Upper lobe of left lung (tissue), 6 donors: ENCODE data around the gene TNFSF12. TPM values are rescaled to one million over a fixed set of nuclear protein-coding genes. Genes with fewer than 3 reads are reported as not detected.

Source experiments
- ATAC-seq, 2 donors: fragments of 200-7000 bp; cut with Tn5 transposase; one replicate each; pipeline ENCODE4 v1.9.1; 2022; ENCODE audit warnings: mild to moderate bottlenecking in 2 of 2, moderate library complexity in 2 of 2; ENCODE audit not compliant: low FRiP score in 2 of 2
- DNase-seq, 2 donors: peaks; one replicate each; pipeline ENCODE4 v3.0.0-alpha.2; 2019 to 2020
- H3K27ac ChIP-seq, 4 donors: fragments of 200-600 bp; sonication (generic); one replicate each; pipeline ENCODE4 v1.5.1; 2016 to 2019
- H3K27me3 ChIP-seq, 4 donors: fragments of 200-600 bp; sonication (generic); one replicate each; pipeline ENCODE4 v1.5.1; 2017 to 2019
- H3K36me3 ChIP-seq, 4 donors: fragments of 200-600 bp; sonication (generic); one replicate each; pipeline ENCODE4 v1.5.1; 2016 to 2019
- H3K4me1 ChIP-seq, 4 donors: fragments of 200-600 bp; sonication (generic); one replicate each; pipeline ENCODE4 v1.5.1; 2018 to 2019
- H3K4me3 ChIP-seq, 4 donors: fragments of 200-600 bp; sonication (generic); one replicate each; pipeline ENCODE4 v1.5.1; 2017 to 2019; ENCODE audit warnings: mild to moderate bottlenecking in 2 of 4, moderate library complexity in 1 of 4
- H3K9me3 ChIP-seq, 4 donors: fragments of 200-600 bp; sonication (generic); one replicate each; pipeline ENCODE4 v1.5.1; 2018 to 2019
- EP300 ChIP-seq, 4 donors: sonication (generic); formaldehyde crosslinking; IDR thresholded peaks; one replicate each; pipeline ENCODE4 v1.5.1; 2017; ENCODE audit warnings: antibody characterized with exemption in 4 of 4, control low read depth in 2 of 4
- POLR2A ChIP-seq, 4 donors: fragments of 450-650 bp; IDR thresholded peaks; one replicate each; pipeline ENCODE4 v1.5.1; 2016 to 2017; ENCODE audit warnings: antibody characterized with exemption in 4 of 4, mild to moderate bottlenecking in 2 of 4
- POLR2AphosphoS5 ChIP-seq, 2 donors: sonication (generic); formaldehyde crosslinking; IDR thresholded peaks; one replicate each; pipeline ENCODE4 v1.5.1; 2017; ENCODE audit warnings: antibody characterized with exemption in 2 of 2
- WGBS, 2 donors: methylation state at CpG; one replicate each; pipeline ENCODE4 v1.1.5; 2017 to 2018; 5-methylcytosine and 5-hydroxymethylcytosine counted together
- total RNA-seq, 6 donors: library from RNA; depleted of rRNA in 4 of 6; stranded (reverse); fragments of >200 nt in 4 of 6; gene quantifications; one replicate each; pipeline versions ENCODE4 v1.1.0 to v1.2.1, GENCODE V29; 2016 to 2021
- TF ChIP-seq, protein P1 (sequence below), 6 experiments: fragments of 450-650 bp in 4 of 6; fragments of 200-600 bp in 2 of 6; sonication (generic) in 2 of 6; IDR thresholded peaks; one replicate each; pipeline ENCODE4 v1.5.1; 2016 to 2019; ENCODE audit warnings: antibody characterized with exemption in 6 of 6
- donor health status: DM: no; HTN: no; CAD: no; lungs with moderate emphysema.
- donor health status: DM: no; HTN: yes; CAD: no; lungs with severe emphysema.

Gene TNFSF12
- total RNA-seq, 6 donors from 2014 or later: 32.3 to 158 (median 73.2) TPM

DNA sequence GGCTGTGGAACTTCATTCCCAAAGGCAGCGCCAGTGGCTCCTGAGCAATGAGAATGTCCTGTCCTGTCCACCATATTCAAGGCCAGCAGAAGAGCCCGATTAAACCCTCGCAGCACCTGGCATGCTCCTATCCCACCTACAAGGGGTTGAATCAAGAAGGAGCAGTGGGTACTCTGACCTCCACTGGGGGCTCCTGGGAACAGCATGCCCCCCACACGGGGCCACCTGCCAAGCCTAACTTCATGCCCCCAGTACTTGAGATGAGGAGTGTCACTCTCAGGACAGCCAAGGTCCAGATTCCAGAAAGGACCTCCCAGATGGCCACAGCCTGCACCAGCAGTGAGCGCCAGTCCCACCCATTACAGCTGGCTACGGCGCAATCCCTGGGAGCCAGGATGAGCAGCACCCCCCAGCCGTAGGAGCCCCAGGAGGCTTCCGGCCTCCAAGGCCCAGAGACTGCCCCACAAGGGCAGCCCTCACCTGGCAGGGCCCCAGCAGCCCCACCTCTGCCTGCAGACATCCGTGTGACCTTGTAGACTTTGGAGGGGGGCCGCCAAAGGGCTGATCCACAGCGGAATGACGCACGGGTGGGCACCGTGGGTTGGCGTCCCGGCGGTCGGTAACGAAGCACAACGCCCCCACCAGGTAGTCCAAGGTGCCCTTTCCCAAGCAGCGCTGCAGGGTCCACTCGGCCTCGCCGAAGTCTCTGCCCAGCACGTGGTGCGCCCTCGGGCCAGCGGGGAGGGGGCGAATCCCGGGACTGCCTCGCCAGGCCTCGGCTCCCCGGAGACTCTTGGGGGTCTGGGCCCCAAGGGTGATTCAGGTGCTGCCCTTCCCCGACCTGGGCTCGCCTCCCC is 33.8 kb downstream of the TNFSF12 start:
- H3K4me3 ChIP-seq: peak overlapping the region; percentile 30 to 83 (median 54)
- TF ChIP-seq POLR2AphosphoS5 (IDR thresholded peaks at IDR 0.05) (no peak), POLR2A (IDR thresholded peaks at IDR 0.05) (no peak), EP300 (IDR thresholded peaks at IDR 0.05) (no peak)
- TF ChIP-seq, protein P1, sequence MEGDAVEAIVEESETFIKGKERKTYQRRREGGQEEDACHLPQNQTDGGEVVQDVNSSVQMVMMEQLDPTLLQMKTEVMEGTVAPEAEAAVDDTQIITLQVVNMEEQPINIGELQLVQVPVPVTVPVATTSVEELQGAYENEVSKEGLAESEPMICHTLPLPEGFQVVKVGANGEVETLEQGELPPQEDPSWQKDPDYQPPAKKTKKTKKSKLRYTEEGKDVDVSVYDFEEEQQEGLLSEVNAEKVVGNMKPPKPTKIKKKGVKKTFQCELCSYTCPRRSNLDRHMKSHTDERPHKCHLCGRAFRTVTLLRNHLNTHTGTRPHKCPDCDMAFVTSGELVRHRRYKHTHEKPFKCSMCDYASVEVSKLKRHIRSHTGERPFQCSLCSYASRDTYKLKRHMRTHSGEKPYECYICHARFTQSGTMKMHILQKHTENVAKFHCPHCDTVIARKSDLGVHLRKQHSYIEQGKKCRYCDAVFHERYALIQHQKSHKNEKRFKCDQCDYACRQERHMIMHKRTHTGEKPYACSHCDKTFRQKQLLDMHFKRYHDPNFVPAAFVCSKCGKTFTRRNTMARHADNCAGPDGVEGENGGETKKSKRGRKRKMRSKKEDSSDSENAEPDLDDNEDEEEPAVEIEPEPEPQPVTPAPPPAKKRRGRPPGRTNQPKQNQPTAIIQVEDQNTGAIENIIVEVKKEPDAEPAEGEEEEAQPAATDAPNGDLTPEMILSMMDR (IDR thresholded peaks at IDR 0.05): no peak
- H3K9me3 ChIP-seq: no peaks in the 10 kb centered on the region
- H3K4me1 ChIP-seq: peaks cover 54 to 69% (median 61%) of the 10 kb centered on the region in 4 donors
- 87 to 93% methylated on average over 16 to 36 of the region's 36 CpGs for WGBS, 2 donors
- peak in 1 of 2 donors; percentile 88 for DNase-seq
- no peak for ATAC-seq
- H3K36me3 ChIP-seq: peaks cover 9 to 27% (median 24%) of the 10 kb centered on the region in 4 donors
- H3K27ac ChIP-seq: peak overlapping the region; percentile 93 to 96 (median 94)
- no peaks in the 10 kb centered on the region for H3K27me3 ChIP-seq

DNA sequence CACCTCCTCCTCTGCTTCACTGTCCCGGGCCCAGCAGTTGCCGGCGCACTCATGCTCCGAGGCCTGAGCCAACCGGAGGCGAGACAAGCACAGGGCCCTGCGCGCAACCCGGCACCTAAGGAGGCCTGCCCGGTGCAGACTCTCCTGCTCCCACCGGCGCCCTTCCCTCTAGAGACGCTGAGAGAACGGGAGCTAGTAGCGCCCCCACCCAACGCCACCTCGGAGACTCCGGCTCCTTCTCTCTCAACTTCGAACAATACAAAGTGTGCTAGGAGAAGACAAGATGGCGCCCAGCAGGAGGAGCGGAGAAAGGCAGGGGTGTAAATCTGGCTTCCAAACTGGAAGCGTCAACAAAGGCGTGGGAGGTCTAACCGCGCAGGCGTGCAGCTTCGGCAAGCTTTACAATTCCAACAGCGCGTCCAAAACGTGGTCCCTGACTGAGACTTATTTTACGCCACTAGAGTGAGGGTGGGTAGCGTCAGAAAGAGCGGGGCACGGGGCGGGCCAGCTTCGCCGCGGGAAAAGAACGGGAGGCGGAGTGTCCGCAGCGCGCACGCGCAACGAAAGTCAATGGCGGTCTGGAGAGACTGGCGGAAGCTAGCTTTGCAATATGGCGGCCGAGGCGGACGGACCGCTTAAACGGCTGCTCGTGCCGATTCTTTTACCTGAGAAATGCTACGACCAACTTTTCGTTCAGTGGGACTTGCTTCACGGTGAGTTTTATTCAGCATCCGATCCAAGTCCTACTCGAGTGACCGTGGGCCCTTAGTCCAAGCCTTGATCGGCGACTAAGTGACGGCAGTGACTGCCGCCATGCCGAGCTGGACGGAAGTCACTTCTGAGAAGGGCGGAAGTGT is 34.6 kb downstream of the TNFSF12 start, which contains the start of gene MPDU1:
Gene MPDU1, plus strand, starts transcription at position 600 of the 857 bp plus-strand sequence. Its CDS starts 11 bp downstream, at position 611.
- peak; percentile 79 to 84 for TF ChIP-seq POLR2AphosphoS5 (IDR thresholded peaks at IDR 0.05)
- no peak for TF ChIP-seq EP300 (IDR thresholded peaks at IDR 0.05)
- peak in 3 of 4 donors; percentile 76 to 80 (median 79) for TF ChIP-seq POLR2A (IDR thresholded peaks at IDR 0.05)
- TF ChIP-seq, protein P1 (IDR thresholded peaks at IDR 0.05): peak in 4 of 6 experiments; percentile 4 to 25 (median 14)
- H3K27ac ChIP-seq: peak within 1 kb of the TSS; percentile 93 to 96 (median 94)
- 5 to 16% methylated on average over 27 to 69 of the region's 69 CpGs for WGBS, 2 donors
- peaks cover 54 to 61% (median 59%) of the 10 kb centered on the region in 4 donors for H3K4me1 ChIP-seq
- peaks cover 2 to 26% (median 22%) of the 10 kb centered on the region in 4 donors for H3K36me3 ChIP-seq
- ATAC-seq: peak; percentile 92 to 94
- H3K27me3 ChIP-seq: no peaks in the 10 kb centered on the region
- peak; percentile 95 to 99 for DNase-seq
- peak within 1 kb of the TSS; percentile 53 to 83 (median 54) for H3K4me3 ChIP-seq
- H3K9me3 ChIP-seq: no peaks in the 10 kb centered on the region

- Histone ChIP-seq H3K36me3 (peaks cover 3 to 44% (median 33%) of the 10 kb centered on the region in 4 donors), H3K27ac (no peak overlapping the region), H3K4me3 (no peak overlapping the region), H3K27me3 (no peaks in the 10 kb centered on the region), H3K4me1 (peaks cover 41 to 43% (median 42%) of the 10 kb centered on the region in 4 donors), H3K9me3 (no peaks in the 10 kb centered on the region)
- WGBS, 2 donors: 76 to 79% methylated on average over 8 to 9 of the region's 9 CpGs
- TF ChIP-seq POLR2A (IDR thresholded peaks at IDR 0.05) (no peak), EP300 (IDR thresholded peaks at IDR 0.05) (no peak), POLR2AphosphoS5 (IDR thresholded peaks at IDR 0.05) (no peak)
- TF ChIP-seq, protein P1 (IDR thresholded peaks at IDR 0.05): no peak
- DNase-seq (no peak), ATAC-seq (no peak)
Observed at GRCh38 chr17:7586673-7587419, 38.0 kb downstream of the TNFSF12 start.

DNA sequence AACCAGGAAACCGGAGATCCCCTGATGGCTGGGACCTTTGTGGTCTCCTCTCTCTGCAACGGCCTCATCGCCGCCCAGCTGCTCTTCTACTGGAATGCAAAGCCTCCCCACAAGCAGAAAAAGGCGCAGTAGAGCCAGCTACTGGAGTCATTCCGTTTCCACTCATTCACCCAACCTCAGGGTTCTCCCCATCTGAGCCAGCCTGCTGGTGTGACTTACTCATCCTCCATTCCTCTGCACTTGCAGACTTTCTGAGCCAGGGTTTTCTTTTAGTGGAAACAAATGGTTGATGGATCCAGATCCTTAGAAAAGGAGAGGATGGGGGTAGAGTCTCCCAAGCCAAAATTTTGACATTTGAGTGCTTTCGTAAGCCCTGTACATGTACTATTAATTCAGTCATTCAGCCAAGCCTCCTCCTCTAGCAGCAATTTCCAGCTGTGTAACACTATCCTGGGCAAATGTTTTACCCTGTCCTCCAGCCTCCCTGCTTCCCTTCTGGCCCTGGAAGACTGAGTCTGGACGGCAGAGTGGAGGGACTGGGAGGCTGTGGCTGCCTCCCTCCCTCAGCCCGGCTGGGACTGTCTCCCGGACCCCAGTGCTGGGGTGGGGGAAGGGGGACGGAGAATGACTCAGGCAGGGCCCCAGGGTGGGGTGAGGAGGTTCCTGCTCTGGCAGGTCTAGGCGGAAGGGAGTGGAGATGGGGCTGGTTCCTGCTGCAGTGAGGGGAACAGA is 38.7 kb downstream of the TNFSF12 start:
- no peak for TF ChIP-seq POLR2AphosphoS5 (IDR thresholded peaks at IDR 0.05)
- TF ChIP-seq, protein P1 (IDR thresholded peaks at IDR 0.05): no peak
- TF ChIP-seq POLR2A (IDR thresholded peaks at IDR 0.05): no peak
- no peak for TF ChIP-seq EP300 (IDR thresholded peaks at IDR 0.05)
- DNase-seq (peak in 1 of 2 donors; percentile 33), ATAC-seq (no peak)
- H3K27ac ChIP-seq: peak overlapping the region in 1 of 4 donors; percentile 39
- H3K4me1 ChIP-seq: peaks cover 34 to 36% (median 35%) of the 10 kb centered on the region in 4 donors
- 72 to 76% methylated on average over 12 of the region's 12 CpGs for WGBS, 2 donors
- H3K4me3 ChIP-seq: no peak overlapping the region
- no peaks in the 10 kb centered on the region for H3K9me3 ChIP-seq
- H3K36me3 ChIP-seq: peaks cover 11 to 52% (median 41%) of the 10 kb centered on the region in 4 donors
- H3K27me3 ChIP-seq: no peaks in the 10 kb centered on the region
